Activated naive CD4-positive, alpha-beta T cell treated with anti-CD3 and anti-CD28 coated beads for 36 hours (primary cell): ENCODE data around the gene EPN2. TPM values are rescaled to one million over a fixed set of nuclear protein-coding genes. Genes with fewer than 3 reads are reported as not detected.
"Not testable (repeated sequence)": the region's sequence is repeated elsewhere in the genome, so short reads cannot be mapped to it uniquely, and the experiment has no call there.

Source experiments
- CTCF ChIA-PET: fragments of 350-600 bp; sonication (Branson Sonifier 250); formaldehyde crosslinking; loops from one replicate; lab custom pipeline; 2021; ENCODE audit warnings: antibody characterized with exemption; lab: Charles Lee
- DNase-seq: peaks from one replicate; pipeline ENCODE4 v3.0.0-alpha.2; 2020
- H3K27ac Mint-ChIP-seq: one replicate; pipeline ENCODE4 v1.8.0; 2021; ENCODE audit warnings: mild to moderate bottlenecking, mixed read lengths
- H3K27me3 Mint-ChIP-seq: one replicate; pipeline ENCODE4 v1.8.0; 2021; ENCODE audit warnings: low read depth, mixed read lengths
- H3K36me3 Mint-ChIP-seq: one replicate; pipeline ENCODE4 v1.8.0; 2021; ENCODE audit warnings: low read depth, mixed read lengths
- H3K4me1 Mint-ChIP-seq: one replicate; pipeline ENCODE4 v1.8.0; 2021; ENCODE audit warnings: low read depth, mixed read lengths
- H3K4me3 Mint-ChIP-seq: one replicate; pipeline ENCODE4 v1.8.0; 2021; ENCODE audit warnings: mild to moderate bottlenecking, moderate library complexity, mixed read lengths
- H3K9me3 Mint-ChIP-seq: one replicate; pipeline ENCODE4 v1.8.0; 2021; ENCODE audit warnings: mixed read lengths
- intact Hi-C: fragments of 100-400 bp; cut with micrococcal nuclease; formaldehyde crosslinking; loops from one replicate; pipeline ENCODE4 v1.15.1; 2023
- total RNA-seq, 2 experiments: library from RNA; stranded (reverse); gene quantifications; one replicate each; pipeline ENCODE4 v1.2.3, GENCODE V29; 2021

EPN2 gene
- total RNA-seq, 2 experiments from 2014 or later, result 5.4 to 5.6 TPM

DNA sequence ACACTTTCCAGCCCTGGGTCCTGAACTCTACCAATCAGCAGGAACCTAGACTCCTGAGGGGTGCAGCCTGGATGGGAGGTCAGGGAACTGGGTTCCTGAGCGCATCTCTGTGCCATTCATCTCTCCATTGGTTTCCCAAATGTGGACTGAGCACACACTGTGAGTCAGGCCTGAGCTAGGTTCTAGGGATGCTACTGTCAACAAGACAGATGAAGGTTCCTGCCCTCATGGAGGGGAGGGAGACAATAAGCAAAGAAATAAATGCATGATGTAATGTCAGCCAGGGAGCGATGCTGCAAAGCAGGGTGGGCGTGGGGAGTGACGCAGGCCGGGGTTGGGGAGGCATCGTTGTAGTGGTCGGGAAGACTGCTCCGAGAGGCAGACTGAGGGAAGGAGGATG, 17.0 kb upstream of the EPN2 start:
- H3K36me3 Mint-ChIP-seq, DNase-seq, H3K27ac Mint-ChIP-seq, H3K27me3 Mint-ChIP-seq, CTCF ChIA-PET, H3K4me1 Mint-ChIP-seq, intact Hi-C loops, H3K9me3 Mint-ChIP-seq, H3K4me3 Mint-ChIP-seq: not testable (repeated sequence)

DNA sequence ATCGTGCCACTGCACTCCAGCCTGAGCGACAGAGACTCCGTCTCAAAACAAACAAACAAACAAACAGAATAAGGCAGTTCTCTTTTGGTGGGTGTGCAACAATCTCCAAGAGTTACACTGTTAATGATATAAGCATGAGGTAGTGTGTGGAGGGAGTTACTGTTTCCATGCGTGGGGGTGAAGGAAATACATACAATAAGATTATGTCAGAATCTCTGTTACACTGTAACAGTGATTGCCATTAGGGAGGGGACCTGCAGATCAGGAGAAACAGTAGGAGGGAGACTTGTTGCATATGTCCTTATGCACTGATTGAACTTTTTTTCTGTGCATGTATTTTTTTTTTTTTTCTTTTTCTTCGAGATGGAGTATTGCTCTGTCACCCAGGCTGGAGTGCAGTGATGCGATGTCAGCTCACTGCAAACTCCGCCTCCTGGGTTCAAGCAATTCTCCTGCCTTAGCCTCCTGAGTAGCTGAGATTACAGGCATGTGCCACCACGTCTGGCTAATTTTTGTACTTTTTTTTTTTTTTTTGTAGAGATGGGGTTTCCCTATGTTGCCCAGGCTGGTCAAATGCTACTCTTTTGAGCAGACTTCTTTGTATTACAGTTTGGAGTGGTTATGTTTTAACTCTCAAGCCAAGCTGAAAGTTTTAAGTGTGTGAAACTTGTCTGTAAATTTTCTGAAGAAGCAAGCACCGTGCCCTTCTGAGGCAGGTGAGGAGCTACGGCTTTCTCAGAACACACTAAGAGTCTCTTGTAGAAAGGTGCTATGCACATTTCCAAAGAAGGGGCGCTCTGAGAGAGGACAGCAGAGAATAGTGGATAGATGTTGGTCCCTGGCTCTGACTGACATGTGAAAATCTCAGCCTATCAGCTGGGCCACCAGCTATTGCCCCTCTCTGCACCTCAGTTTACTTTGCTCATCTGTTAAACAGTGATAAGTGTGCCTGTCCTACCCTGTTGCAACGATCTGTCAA, 10.3 kb upstream of the EPN2 start:
- H3K27me3 Mint-ChIP-seq, CTCF ChIA-PET, DNase-seq, intact Hi-C loops, H3K4me1 Mint-ChIP-seq, H3K27ac Mint-ChIP-seq, H3K9me3 Mint-ChIP-seq, H3K36me3 Mint-ChIP-seq, H3K4me3 Mint-ChIP-seq: not testable (repeated sequence)

- H3K27ac Mint-ChIP-seq, H3K36me3 Mint-ChIP-seq, intact Hi-C loops, H3K4me1 Mint-ChIP-seq, H3K4me3 Mint-ChIP-seq, H3K27me3 Mint-ChIP-seq, CTCF ChIA-PET, H3K9me3 Mint-ChIP-seq, DNase-seq: not testable (repeated sequence)
Observed at GRCh38 chr17:19234676-19235075, 2.5 kb upstream of the EPN2 start.

DNA sequence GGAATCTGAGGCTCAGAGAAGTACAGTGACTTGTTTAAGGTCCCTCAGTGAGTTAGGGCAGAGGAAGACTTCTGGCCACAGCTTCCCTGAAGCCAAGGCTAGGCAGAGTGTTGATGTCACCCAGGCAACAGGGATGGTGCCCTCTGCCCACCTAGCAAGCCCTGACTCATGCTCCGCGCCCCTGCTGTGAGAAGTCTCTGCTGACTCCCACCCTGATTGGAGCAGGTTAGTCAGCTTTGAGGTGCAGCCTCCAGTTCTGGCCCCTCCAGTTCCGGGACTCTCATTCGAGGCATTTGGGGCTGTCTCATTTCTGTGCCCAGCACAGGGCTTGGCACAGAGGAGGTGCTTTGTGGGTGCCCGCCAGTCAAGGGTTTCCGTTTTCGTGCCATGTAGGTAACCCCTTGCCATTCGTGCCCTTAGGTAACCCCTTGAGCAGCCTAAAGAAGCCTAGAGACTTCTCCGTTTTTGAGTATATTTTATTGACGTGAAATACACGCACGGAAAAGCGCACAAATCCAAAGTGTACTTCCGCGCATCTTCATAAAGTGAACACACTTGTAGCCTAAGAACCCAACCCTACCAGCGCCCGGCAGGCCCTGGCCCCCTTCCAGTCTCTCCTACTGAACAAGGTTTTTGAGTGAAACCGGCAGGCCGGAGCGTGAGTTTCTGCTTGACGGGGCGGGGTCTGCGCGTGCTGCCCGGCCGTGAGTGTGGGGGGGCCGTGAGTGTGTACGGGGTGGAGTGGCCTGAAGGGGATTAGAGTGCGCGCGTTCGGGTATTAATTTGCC, 621 bp upstream of the EPN2 start:
- H3K4me3 Mint-ChIP-seq, intact Hi-C loops, H3K27ac Mint-ChIP-seq, H3K27me3 Mint-ChIP-seq, H3K4me1 Mint-ChIP-seq, H3K36me3 Mint-ChIP-seq, CTCF ChIA-PET, DNase-seq, H3K9me3 Mint-ChIP-seq: not testable (repeated sequence)

DNA sequence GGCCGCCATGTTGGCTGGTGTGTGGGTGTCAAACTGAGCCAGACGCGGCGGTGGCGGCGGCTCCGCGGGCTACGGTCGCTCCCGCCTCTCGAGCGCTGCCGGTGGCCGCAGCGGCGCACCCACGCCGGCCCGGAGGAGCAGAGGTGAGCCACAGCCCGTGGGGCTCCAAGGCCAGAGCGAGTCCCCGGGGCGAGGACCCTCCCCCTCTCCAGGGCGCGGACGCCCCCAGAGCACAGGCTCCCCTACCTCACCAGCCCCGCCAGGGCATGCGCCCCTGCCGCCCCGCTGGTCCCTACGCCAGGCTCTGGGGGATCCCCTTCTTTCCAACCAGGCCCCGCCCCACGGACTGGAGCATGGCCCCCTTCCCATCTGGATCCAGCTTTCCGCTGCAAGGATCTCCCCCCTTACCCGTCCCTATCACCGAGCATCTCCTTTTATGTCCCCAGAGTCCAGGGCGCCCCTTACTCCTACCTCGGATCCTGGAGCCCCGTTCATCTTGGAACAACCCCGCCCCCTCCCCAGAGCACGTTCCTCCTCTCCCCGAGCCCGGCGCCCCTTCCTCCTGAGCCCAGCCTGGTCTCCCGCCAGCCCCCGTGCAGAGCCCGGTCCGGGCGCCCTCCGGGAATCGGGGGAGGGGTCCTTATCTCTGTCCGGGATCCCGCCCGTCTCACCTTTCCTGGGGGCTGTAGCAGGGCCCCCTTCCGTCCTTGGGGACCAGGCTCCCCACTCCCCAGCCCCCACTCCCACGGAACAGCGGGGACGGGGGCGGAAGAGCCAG, 412 bp downstream of the EPN2 start:
- no peak overlapping the region for H3K27ac Mint-ChIP-seq
- peak; percentile 46 for DNase-seq
- H3K4me3 Mint-ChIP-seq, result peak overlapping the region; percentile 82
- intact Hi-C loops, result no loop called here
- peaks cover 3% of the 10 kb centered on the region for H3K4me1 Mint-ChIP-seq
- no peaks in the 10 kb centered on the region for H3K9me3 Mint-ChIP-seq
- peaks cover 2% of the 10 kb centered on the region for H3K27me3 Mint-ChIP-seq
- CTCF ChIA-PET, result no interaction called here
- no peaks in the 10 kb centered on the region for H3K36me3 Mint-ChIP-seq

- CTCF ChIA-PET, result no interaction called here
- Mint-ChIP-seq H3K27me3 (peaks cover 2% of the 10 kb centered on the region), H3K36me3 (no peaks in the 10 kb centered on the region), H3K9me3 (no peaks in the 10 kb centered on the region), H3K4me3 (peak overlapping the region; percentile 82), H3K4me1 (peaks cover 3% of the 10 kb centered on the region), H3K27ac (no peak overlapping the region)
- intact Hi-C loops, result no loop called here
- peak; percentile 5 for DNase-seq
Observed at GRCh38 chr17:19238167-19238505, 970 bp downstream of the EPN2 start.

DNA sequence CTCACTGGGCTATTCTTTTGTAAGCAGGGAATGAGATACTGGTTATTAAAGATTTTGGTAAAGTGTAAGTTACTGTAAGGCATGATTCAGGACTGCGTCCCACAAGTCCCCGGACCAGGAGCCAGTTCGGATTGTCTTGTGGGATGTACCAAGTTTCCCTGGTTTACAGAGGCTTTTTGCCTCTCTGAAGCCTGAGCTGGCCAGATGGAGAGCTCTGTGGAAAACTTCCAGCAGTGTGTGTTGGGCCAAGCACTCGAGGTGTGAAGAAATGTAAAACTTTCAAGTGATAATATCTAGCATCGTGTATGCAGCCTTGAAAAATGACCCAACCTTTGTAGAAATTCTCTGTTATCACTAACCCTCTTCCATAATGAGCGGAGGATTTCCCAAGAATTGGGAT, 2.4 kb downstream of the EPN2 start:
- Mint-ChIP-seq H3K4me1 (peaks cover 3% of the 10 kb centered on the region), H3K27me3 (peaks cover 2% of the 10 kb centered on the region), H3K9me3 (no peaks in the 10 kb centered on the region), H3K4me3 (no peak overlapping the region), H3K27ac (no peak overlapping the region), H3K36me3 (no peaks in the 10 kb centered on the region)
- intact Hi-C loops, result no loop called here
- DNase-seq, result no peak
- CTCF ChIA-PET, result no interaction called here

GRCh38 chr17:19242323-19242722, 5.2 kb downstream of the EPN2 start:
- Mint-ChIP-seq H3K9me3 (no peaks in the 10 kb centered on the region), H3K27me3 (peaks cover 5% of the 10 kb centered on the region), H3K4me1 (peaks cover 3% of the 10 kb centered on the region), H3K27ac (no peak overlapping the region), H3K4me3 (no peak overlapping the region), H3K36me3 (no peaks in the 10 kb centered on the region)
- CTCF ChIA-PET, result no interaction called here
- intact Hi-C loops, result no loop called here
- DNase-seq, result no peak

- Mint-ChIP-seq H3K4me1 (peaks cover 3% of the 10 kb centered on the region), H3K27me3 (peaks cover 7% of the 10 kb centered on the region), H3K27ac (no peak overlapping the region), H3K4me3 (no peak overlapping the region), H3K36me3 (no peaks in the 10 kb centered on the region), H3K9me3 (no peaks in the 10 kb centered on the region)
- no peak for DNase-seq
- CTCF ChIA-PET, result no interaction called here
- intact Hi-C loops, result no loop called here
Observed at GRCh38 chr17:19242926-19243325, 5.8 kb downstream of the EPN2 start.

- no peak overlapping the region for H3K4me3 Mint-ChIP-seq
- H3K36me3 Mint-ChIP-seq, result no peaks in the 10 kb centered on the region
- no peaks in the 10 kb centered on the region for H3K4me1 Mint-ChIP-seq
- CTCF ChIA-PET, result no interaction called here
- DNase-seq, result no peak
- H3K27ac Mint-ChIP-seq, result no peak overlapping the region
- H3K9me3 Mint-ChIP-seq, result no peaks in the 10 kb centered on the region
- peaks cover 7% of the 10 kb centered on the region for H3K27me3 Mint-ChIP-seq
- intact Hi-C loops, result no loop called here
Observed at GRCh38 chr17:19243838-19244237, 6.7 kb downstream of the EPN2 start.

- Mint-ChIP-seq H3K4me3 (no peak overlapping the region), H3K27ac (no peak overlapping the region), H3K4me1 (no peaks in the 10 kb centered on the region), H3K9me3 (no peaks in the 10 kb centered on the region), H3K36me3 (no peaks in the 10 kb centered on the region), H3K27me3 (peaks cover 7% of the 10 kb centered on the region)
- intact Hi-C loops, result no loop called here
- DNase-seq, result no peak
- CTCF ChIA-PET, result no interaction called here
Observed at GRCh38 chr17:19244357-19244756, 7.2 kb downstream of the EPN2 start.

- no peak for DNase-seq
- Mint-ChIP-seq H3K27me3 (peaks cover 7% of the 10 kb centered on the region), H3K27ac (no peak overlapping the region), H3K4me1 (no peaks in the 10 kb centered on the region), H3K9me3 (no peaks in the 10 kb centered on the region), H3K4me3 (no peak overlapping the region), H3K36me3 (no peaks in the 10 kb centered on the region)
- CTCF ChIA-PET, result interaction anchor here (0.7 kb wide), 1 partner anchor 339 kb away, joined by 4 read pairs; no protein-coding TSS in a partner anchor
- intact Hi-C loops, result no loop called here
Observed at GRCh38 chr17:19244781-19245180, 7.6 kb downstream of the EPN2 start.
